Stimulated activated CD4-positive, alpha-beta T cell treated with anti-CD3 and anti-CD28 coated beads, TNF-alpha, amount 100 ng/mL, for 24 hours (primary cell): ENCODE data around the gene PTPRT.

ENCODE experiments used
- DNase-seq, 3 experiments: peaks; one replicate each; pipeline ENCODE4 v3.0.0-alpha.2; 2020; ENCODE audit warnings: low read depth in 3 of 3

The PTPRT gene

GRCh38 chr20:43189554-43190331, at the start of gene PTPRT:
Gene PTPRT, minus strand, starts transcription at chr20:43189906. Its CDS starts 173 bp downstream, at chr20:43189733.
- no peak for DNase-seq

GRCh38 chr20:43238833-43239232, 49.1 kb upstream of the PTPRT start:
- no peak for DNase-seq

DNA sequence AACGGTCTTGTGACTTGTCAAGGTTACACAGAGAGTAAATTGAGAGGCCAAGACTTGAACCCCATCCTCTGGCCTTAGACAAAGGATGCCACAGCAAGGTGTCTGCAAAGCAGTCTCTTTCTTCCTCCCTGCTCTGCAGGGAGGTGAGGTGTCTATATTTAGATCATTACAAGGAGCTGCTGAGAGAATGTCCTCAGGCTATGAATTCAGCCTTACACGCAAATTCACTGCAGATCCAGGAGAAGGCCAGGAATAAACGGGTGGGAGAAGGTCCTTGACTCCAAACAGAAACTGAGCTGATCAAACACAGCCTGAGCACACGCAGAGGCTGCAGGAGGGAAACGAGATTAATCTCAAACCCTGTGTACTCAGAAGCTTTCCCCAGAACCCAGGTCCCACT, 48.6 kb upstream of the PTPRT start:
- DNase-seq: no peak

- DNase-seq: no peak
These were observed 48.0 kb upstream of the PTPRT start for GRCh38 chr20:43237651-43238168.

DNA sequence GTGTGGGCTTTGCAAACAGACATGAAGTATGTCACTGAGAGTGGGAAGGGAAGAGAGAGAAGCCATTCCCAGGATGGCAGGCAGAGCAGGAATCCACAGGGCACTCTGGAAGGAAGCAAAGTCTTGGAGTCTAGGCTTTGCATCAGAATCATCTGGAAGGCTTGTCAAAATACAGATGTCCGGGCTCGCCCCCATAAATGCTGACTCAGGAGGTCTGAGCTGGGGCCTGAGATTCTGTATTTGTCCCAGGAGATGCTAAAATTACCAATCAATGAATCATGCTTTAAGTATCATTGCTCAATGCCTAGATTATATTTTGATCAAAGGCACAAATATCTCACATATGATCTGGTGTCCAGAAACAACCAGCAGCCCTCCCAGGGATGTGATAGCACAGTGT, 46.3 kb upstream of the PTPRT start:
- DNase-seq: no peak

GRCh38 chr20:43231829-43232228, 42.1 kb upstream of the PTPRT start:
- DNase-seq: no peak

GRCh38 chr20:43229696-43230095, 40.0 kb upstream of the PTPRT start:
- no peak for DNase-seq

DNA sequence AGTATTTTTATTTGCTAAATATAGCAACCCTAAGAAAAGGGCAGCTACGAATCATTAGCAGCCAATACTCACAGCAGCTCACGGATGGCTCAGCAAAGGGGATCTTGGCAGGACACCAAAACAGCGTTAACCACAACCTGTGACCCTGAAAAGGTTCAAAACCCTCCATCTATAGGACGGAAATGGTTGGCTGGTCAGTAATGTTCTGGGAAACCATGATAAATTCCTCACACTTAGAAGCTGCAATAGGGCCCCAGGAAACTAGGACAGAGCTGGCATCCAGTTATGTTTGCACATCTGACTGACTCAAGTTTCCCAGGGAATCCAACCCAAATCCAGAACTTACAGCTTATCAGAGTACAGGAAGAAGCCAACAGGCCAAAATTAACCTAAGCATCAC, 30.9 kb upstream of the PTPRT start:
- no peak for DNase-seq

DNA sequence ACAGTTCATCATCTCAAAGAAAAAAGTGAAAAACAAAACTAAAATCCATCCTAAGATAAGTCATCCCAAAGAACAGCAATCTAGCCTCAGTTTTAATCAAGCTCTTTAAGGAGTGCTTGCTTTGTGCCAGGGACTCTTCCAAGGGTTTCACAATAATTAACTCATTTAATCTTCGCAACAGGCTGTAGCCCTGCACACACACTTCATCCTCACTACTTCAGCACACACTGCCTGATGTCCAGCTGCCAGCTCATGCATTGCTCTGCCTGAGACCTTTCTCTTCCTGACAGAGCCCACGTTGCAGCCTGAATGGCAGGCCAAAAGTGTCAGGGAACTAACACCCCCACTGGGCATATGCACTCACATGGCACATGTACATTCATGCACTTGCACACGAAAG, 21.2 kb upstream of the PTPRT start:
- no peak for DNase-seq

DNA sequence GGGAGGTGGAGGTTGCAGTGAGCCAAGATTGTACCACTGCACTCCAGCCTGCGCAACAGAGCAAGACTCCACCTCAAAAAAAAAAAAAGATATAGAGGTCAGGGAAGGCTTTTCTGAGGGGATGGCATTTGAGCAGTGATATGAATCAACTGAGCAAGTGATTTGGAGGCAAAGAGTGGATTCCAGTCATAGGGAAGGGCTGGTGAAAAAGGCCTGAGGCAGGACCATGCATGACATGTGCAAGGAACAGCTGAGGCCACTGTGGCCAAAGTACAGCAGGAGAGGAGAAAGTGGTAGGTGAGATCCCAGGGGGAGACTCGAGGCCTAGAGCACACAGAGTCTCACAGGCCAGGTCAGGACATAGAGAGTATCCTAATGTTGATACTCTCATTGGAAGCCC, 20.1 kb upstream of the PTPRT start:
- no peak for DNase-seq

DNA sequence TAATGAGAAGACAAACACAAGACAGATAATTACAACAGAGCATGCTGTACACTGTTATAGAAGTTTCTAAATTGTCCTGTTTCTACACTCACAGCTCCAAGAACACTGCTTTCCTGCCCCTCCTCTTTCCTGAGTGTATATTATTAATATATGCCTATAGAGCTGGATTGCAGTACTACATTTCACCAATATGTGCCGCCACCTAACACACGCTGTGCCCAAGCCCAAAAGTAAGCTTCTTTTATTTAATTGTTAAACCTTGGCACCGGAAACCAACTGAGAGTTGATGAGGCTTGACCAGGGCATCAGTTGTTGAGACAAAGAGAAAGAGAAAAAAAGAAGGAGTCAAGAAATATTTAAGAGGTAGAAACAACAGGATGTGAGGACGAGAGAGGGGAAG, 16.0 kb upstream of the PTPRT start:
- no peak for DNase-seq

DNA sequence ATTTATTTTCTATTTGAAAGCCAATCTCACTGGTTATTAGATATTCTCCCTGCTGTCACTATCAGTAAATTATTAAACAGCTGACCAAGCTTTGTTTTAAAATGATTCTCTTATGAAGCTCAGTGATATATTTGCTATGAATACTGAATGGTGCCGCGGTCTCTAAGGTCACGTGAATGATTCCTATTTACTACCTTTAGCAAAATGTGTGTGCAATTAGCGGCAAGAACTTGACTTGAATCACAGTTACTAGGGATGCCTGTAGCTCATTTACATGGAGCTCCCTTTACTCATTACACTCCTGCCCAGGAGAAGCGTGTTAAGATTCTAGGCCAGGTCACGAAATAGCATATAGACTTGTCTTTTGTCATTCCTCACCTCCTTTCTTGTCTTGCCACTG, 12.4 kb upstream of the PTPRT start:
- DNase-seq: no peak

GRCh38 chr20:43198607-43199006, 8.9 kb upstream of the PTPRT start:
- no peak for DNase-seq

- no peak for DNase-seq
These were observed 6.5 kb upstream of the PTPRT start for GRCh38 chr20:43196243-43196642.

- no peak for DNase-seq
These were observed 4.4 kb upstream of the PTPRT start for GRCh38 chr20:43194137-43194536.

DNA sequence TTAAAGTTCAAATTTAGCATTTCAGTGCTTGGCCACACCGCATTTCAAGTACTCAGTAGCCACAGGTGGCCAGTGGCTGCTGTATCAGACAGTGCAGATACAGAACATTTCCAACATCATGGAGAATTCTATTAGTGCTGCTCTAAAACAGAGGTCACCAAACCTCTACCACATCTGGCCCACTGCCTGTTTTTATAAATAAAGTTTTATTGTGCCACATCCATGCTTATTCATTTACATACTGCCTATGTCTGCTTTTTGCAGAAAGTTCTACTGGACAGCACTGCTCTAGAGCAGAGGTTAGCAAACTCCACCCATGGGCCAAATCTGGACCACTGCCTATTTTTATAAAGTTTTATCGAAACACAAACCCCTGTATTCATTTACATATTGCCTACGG, 3.7 kb upstream of the PTPRT start:
- no peak for DNase-seq

DNA sequence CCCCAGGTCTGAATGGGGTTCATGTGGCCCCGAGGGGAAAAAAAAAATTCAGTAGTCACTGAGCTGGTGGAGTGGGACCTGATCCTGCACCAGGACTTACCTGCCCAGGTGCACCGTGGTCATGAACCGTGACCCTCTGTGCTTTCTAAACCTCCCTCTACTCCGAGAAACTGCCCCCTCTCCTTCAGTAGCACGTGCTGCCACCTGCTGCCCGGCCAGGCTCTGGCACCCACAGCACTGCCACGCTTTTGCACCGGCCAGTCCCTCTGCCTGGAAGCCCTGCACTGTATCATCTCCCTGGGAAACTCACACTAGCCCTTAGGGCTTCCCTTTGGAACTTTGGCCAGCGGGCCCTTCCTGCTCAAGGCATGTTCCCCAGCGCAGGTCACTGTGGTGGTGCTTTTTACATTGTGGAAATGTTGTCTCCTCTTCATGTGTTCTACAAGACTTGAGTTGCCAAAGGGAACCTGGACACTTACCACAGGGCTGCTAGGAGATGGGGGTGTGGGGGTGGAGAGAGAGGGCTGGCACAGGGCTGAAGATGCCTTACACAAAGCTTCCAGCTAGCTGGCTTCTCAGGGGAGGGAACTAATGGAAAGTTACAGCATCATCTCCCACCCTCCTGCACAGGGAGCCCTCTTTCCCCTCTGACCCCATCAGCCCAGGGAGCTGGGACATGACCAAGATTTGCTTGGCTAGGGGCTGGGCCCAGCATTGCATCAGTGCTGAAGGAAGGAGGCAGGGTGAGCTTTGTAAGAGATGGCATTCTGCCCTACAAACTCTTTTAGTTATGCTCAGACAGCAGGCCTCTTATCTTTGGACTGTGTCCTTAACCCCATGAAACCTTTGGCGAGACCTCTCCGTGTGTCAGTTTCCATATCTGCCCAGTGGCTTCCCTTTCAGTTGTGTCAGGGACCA, 2.5 kb upstream of the PTPRT start:
- no peak for DNase-seq

DNA sequence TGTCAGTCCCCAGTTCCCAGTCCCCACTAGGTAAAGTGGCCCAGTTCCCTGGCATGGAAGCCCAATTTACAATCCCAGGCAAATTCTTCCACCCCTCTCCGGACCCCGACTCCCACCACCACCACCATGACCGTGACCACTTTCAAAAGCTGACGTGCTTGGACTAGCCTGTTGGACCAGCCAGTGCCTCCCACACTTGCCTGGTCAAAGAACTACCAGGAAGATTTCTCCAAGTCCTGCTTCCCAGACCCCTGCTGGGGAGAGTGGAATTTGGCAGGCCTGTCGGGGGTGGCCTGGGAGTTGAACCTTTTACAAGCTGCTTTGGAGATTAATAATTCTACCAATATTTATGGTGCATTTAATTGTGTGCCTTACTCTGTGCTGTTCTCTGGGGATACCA, 1.4 kb upstream of the PTPRT start:
- DNase-seq: no peak

DNA sequence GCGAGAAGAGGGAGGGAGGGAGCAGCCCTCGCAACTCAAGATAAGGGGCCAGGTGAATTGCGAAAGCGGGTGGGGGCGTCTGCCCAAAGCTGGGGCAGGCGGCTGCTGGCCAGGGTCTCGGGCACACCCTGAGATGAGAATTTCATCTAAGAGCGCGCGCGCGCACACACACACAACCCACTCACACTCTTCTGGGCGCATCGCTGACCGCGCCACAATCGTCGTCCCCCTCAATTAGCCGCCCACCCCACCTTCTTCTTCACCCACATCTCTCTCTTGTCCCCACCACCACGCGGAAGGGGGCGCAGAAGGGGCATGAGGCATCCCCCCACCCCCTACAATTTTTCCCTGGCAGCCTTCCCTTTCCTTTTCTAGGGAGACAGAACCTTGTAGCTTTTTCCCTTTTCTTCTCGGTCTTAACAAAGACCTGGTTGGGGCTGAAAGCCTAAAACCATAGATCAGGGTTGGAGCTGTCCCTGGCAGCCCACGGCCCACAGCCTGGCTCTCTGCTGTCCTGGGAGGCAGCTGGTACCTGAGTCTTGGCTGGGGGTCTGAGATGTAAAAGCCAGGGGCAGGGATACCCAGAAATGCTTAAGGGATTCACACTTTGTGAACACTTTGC, 737 bp upstream of the PTPRT start:
- no peak for DNase-seq

- no peak for DNase-seq
These were observed 699 bp downstream of the PTPRT start for GRCh38 chr20:43188861-43189553.

GRCh38 chr20:43188234-43188653, 1.5 kb downstream of the PTPRT start:
- no peak for DNase-seq
